SK-N-SH treated with all-trans-retinoic acid at 6 μM for 48 hours (cell line): ENCODE data around the gene SLC35F3.

Experiments
- ARNTL ChIP-seq: fragments of 450-650 bp; formaldehyde crosslinking; IDR thresholded peaks from 2 replicates; pipeline ENCODE4 v1.5.0; 2020; ENCODE audit warnings: low read depth, mild to moderate bottlenecking, moderate library complexity, borderline replicate concordance
- GLIS3 ChIP-seq: fragments of 250-450 bp; sonication (Bioruptor Pico); IDR thresholded peaks from 2 replicates; pipeline ENCODE4 v1.5.0; 2020; ENCODE audit warnings: mild to moderate bottlenecking, moderate library complexity
- OSR1 ChIP-seq: fragments of 250-450 bp; sonication (Bioruptor Pico); IDR thresholded peaks from 2 replicates; pipeline ENCODE4 v1.8.0; 2022; ENCODE audit warnings: moderate library complexity, mild to moderate bottlenecking, inconsistent platforms
- PPARA ChIP-seq: fragments of 250-450 bp; sonication (Bioruptor Pico); IDR thresholded peaks from 2 replicates; pipeline ENCODE4 v1.5.0; 2020; ENCODE audit warnings: mild to moderate bottlenecking, borderline replicate concordance
- RARB ChIP-seq: fragments of 250-450 bp; sonication (Bioruptor Pico); IDR thresholded peaks from 2 replicates; pipeline ENCODE4 v1.8.0; 2021; ENCODE audit warnings: mild to moderate bottlenecking, moderate library complexity
- ZFP30 ChIP-seq: fragments of 450-650 bp; formaldehyde crosslinking; IDR thresholded peaks from 2 replicates; pipeline ENCODE4 v1.5.0; 2022; ENCODE audit warnings: mild to moderate bottlenecking, moderate library complexity
- ZNF70 ChIP-seq: fragments of 450-650 bp; formaldehyde crosslinking; IDR thresholded peaks from 2 replicates; pipeline ENCODE4 v1.5.0; 2020; ENCODE audit warnings: mild to moderate bottlenecking, moderate library complexity
- TF ChIP-seq, protein P1 (sequence below): fragments of 250-450 bp; sonication (Bioruptor Pico); IDR thresholded peaks from 2 replicates; pipeline ENCODE4 v1.5.1; 2021; ENCODE audit warnings: mild to moderate bottlenecking, moderate library complexity
- TF ChIP-seq, protein P2 (sequence below): fragments of 250-450 bp; sonication (Bioruptor Pico); IDR thresholded peaks from 2 replicates; pipeline ENCODE4 v1.5.0; 2020; ENCODE audit warnings: mild to moderate bottlenecking, moderate library complexity

DNA sequence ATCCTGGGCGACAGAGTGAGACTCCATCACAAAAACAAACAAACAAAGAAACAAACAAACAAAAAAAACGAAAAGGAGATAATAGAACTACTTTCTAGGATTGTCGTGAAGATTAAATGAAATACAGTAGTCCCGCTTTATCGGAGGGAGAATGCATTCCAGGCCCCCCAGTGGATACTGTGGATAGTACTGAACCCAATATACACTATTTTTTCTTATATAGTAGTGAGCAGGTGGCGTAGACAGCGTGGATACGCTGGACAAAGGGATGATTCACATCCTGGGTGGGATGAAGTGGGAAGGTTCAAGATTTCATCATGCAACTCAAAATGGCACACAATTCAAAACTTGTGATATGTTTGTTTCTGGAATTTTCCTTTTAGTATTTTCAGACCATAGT lies 8.0 kb downstream of the SLC35F3 start:
- TF ChIP-seq ZNF70 (CRISPR knock-in tag) (no peak), RARB (CRISPR knock-in tag) (no peak), ARNTL (CRISPR knock-in tag) (no peak), GLIS3 (CRISPR knock-in tag) (no peak), PPARA (CRISPR knock-in tag) (no peak), ZFP30 (no peak), OSR1 (CRISPR knock-in tag) (no peak)
- TF ChIP-seq, protein P1, sequence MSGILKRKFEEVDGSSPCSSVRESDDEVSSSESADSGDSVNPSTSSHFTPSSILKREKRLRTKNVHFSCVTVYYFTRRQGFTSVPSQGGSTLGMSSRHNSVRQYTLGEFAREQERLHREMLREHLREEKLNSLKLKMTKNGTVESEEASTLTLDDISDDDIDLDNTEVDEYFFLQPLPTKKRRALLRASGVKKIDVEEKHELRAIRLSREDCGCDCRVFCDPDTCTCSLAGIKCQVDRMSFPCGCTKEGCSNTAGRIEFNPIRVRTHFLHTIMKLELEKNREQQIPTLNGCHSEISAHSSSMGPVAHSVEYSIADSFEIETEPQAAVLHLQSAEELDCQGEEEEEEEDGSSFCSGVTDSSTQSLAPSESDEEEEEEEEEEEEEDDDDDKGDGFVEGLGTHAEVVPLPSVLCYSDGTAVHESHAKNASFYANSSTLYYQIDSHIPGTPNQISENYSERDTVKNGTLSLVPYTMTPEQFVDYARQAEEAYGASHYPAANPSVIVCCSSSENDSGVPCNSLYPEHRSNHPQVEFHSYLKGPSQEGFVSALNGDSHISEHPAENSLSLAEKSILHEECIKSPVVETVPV (CRISPR knock-in tag) = no peak
- TF ChIP-seq, protein P2, sequence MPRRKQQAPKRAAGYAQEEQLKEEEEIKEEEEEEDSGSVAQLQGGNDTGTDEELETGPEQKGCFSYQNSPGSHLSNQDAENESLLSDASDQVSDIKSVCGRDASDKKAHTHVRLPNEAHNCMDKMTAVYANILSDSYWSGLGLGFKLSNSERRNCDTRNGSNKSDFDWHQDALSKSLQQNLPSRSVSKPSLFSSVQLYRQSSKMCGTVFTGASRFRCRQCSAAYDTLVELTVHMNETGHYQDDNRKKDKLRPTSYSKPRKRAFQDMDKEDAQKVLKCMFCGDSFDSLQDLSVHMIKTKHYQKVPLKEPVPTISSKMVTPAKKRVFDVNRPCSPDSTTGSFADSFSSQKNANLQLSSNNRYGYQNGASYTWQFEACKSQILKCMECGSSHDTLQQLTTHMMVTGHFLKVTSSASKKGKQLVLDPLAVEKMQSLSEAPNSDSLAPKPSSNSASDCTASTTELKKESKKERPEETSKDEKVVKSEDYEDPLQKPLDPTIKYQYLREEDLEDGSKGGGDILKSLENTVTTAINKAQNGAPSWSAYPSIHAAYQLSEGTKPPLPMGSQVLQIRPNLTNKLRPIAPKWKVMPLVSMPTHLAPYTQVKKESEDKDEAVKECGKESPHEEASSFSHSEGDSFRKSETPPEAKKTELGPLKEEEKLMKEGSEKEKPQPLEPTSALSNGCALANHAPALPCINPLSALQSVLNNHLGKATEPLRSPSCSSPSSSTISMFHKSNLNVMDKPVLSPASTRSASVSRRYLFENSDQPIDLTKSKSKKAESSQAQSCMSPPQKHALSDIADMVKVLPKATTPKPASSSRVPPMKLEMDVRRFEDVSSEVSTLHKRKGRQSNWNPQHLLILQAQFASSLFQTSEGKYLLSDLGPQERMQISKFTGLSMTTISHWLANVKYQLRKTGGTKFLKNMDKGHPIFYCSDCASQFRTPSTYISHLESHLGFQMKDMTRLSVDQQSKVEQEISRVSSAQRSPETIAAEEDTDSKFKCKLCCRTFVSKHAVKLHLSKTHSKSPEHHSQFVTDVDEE (CRISPR knock-in tag) = no peak
